Measurements from ENCODE around the gene SSRP1. TPM values are rescaled to one million over a fixed set of nuclear protein-coding genes. Genes with fewer than 3 reads are reported as not detected.

SSRP1 gene
- total RNA-seq, 1 donor from 2014 or later = 38.4 TPM

GRCh38 chr11:57360991-57361390, 25.3 kb upstream of the SSRP1 start:
- DNase-seq (no peak), ATAC-seq (no peak)
- intact Hi-C loops (cut with micrococcal nuclease) = loop anchor here (10.0 kb wide), 1 partner anchor 74 kb away; no protein-coding TSS in a partner anchor

GRCh38 chr11:57359896-57360690, 24.4 kb upstream of the SSRP1 start:
- DNase-seq = no peak
- ATAC-seq = no peak
- intact Hi-C loops (cut with micrococcal nuclease) = loop anchor here (10.0 kb wide), 1 partner anchor 75 kb away; no protein-coding TSS in a partner anchor

GRCh38 chr11:57359396-57359795, 23.7 kb upstream of the SSRP1 start:
- intact Hi-C loops (cut with micrococcal nuclease) = no loop called here
- DNase-seq (no peak), ATAC-seq (no peak)

GRCh38 chr11:57358991-57359390, 23.3 kb upstream of the SSRP1 start:
- DNase-seq (no peak), ATAC-seq (no peak)
- intact Hi-C loops (cut with micrococcal nuclease) = no loop called here

GRCh38 chr11:57358543-57358961, 22.9 kb upstream of the SSRP1 start:
- ATAC-seq = peak; percentile 82
- intact Hi-C loops (cut with micrococcal nuclease) = no loop called here
- no peak for DNase-seq

- intact Hi-C loops (cut with micrococcal nuclease) = no loop called here
- peak; percentile 18 for ATAC-seq
- no peak for DNase-seq
Measured at GRCh38 chr11:57357856-57358255, 22.2 kb upstream of the SSRP1 start.

- ATAC-seq = no peak
- no peak for DNase-seq
- intact Hi-C loops (cut with micrococcal nuclease) = no loop called here
Measured at GRCh38 chr11:57357310-57357709, 21.6 kb upstream of the SSRP1 start.

- intact Hi-C loops (cut with micrococcal nuclease) = no loop called here
- DNase-seq (no peak), ATAC-seq (no peak)
Measured at GRCh38 chr11:57356268-57356667, 20.6 kb upstream of the SSRP1 start.

- intact Hi-C loops (cut with micrococcal nuclease) = no loop called here
- DNase-seq (no peak), ATAC-seq (peak; percentile 61)
Measured at GRCh38 chr11:57354699-57355098, 19.0 kb upstream of the SSRP1 start.

GRCh38 chr11:57353852-57354251, 18.2 kb upstream of the SSRP1 start:
- no peak for DNase-seq
- ATAC-seq = no peak
- intact Hi-C loops (cut with micrococcal nuclease) = no loop called here

GRCh38 chr11:57353446-57353845, 17.8 kb upstream of the SSRP1 start:
- ATAC-seq = no peak
- no peak for DNase-seq
- intact Hi-C loops (cut with micrococcal nuclease) = no loop called here

- no peak for DNase-seq
- ATAC-seq = no peak
- intact Hi-C loops (cut with micrococcal nuclease) = no loop called here
Measured at GRCh38 chr11:57353036-57353435, 17.3 kb upstream of the SSRP1 start.

GRCh38 chr11:57349491-57350274, 14.0 kb upstream of the SSRP1 start:
- ATAC-seq (peak; percentile 72), DNase-seq (peak; percentile 83)
- intact Hi-C loops (cut with micrococcal nuclease) = loop anchor here (5.0 kb wide), 1 partner anchor 133 kb away; no protein-coding TSS in a partner anchor

GRCh38 chr11:57348636-57349313, 13.1 kb upstream of the SSRP1 start:
- intact Hi-C loops (cut with micrococcal nuclease) = loop anchor here (5.0 kb wide), 1 partner anchor 134 kb away; no protein-coding TSS in a partner anchor
- DNase-seq (no peak), ATAC-seq (no peak)

GRCh38 chr11:57348052-57348451, 12.4 kb upstream of the SSRP1 start:
- DNase-seq = no peak
- ATAC-seq = no peak

GRCh38 chr11:57347336-57347735, 11.6 kb upstream of the SSRP1 start:
- ATAC-seq (no peak), DNase-seq (no peak)
- intact Hi-C loops (cut with micrococcal nuclease) = loop anchor here (5.0 kb wide), 1 partner anchor 135 kb away; no protein-coding TSS in a partner anchor

More at GRCh38 chr11:57348052-57348451, 12.4 kb upstream of the SSRP1 start:
- intact Hi-C loops (cut with micrococcal nuclease) = loop anchor here (5.0 kb wide), 1 partner anchor 134 kb away; no protein-coding TSS in a partner anchor

GRCh38 chr11:57345555-57346211, 10.0 kb upstream of the SSRP1 start:
- DNase-seq (peak; percentile 64), ATAC-seq (peak; percentile 78)
- intact Hi-C loops (cut with micrococcal nuclease) = loop anchor here (5.0 kb wide), 1 partner anchor 137 kb away; no protein-coding TSS in a partner anchor

GRCh38 chr11:57344826-57345225, 9.1 kb upstream of the SSRP1 start:
- intact Hi-C loops (cut with micrococcal nuclease) = loop anchor here (5.0 kb wide), 1 partner anchor 137 kb away; no protein-coding TSS in a partner anchor
- DNase-seq (no peak), ATAC-seq (no peak)

GRCh38 chr11:57343825-57344224, 8.1 kb upstream of the SSRP1 start:
- intact Hi-C loops (cut with micrococcal nuclease) = no loop called here
- no peak for DNase-seq
- no peak for ATAC-seq
